GM23338 (cell line): ENCODE measurements around the gene CDKAL1. TPM values are rescaled to one million over a fixed set of nuclear protein-coding genes. Genes with fewer than 3 reads are reported as not detected.

Experiments
- ATAC-seq: fragments of 200-7000 bp; cut with Tn5 transposase; 3 replicates; pipeline ENCODE4 v1.9.1; 2020
- DNase-seq: peaks from one replicate; pipeline ENCODE4 v3.0.0-alpha.2; 2015; ENCODE audit warnings: low spot score
- H2AFZ ChIP-seq: fragments of 200-600 bp; sonication (generic); 2 replicates; pipeline ENCODE4 v1.8.0; 2016; ENCODE audit warnings: antibody characterized with exemption, mild to moderate bottlenecking, moderate library complexity
- H3F3A ChIP-seq: fragments of 200-600 bp; sonication (generic); replicated peaks from 2 replicates; pipeline ENCODE4 v1.8.0; 2017; ENCODE audit warnings: antibody characterized with exemption, mixed run types, low read depth
- H3K27ac ChIP-seq: fragments of 200-600 bp; sonication (generic); 2 replicates; pipeline ENCODE4 v1.6.1; 2016; ENCODE audit warnings: low read depth
- H3K27me3 ChIP-seq: fragments of 200-600 bp; sonication (generic); 2 replicates; pipeline ENCODE4 v1.8.0; 2016; ENCODE audit warnings: mild to moderate bottlenecking, mixed run types, moderate library complexity; ENCODE audit not compliant: insufficient read depth
- H3K36me3 ChIP-seq: fragments of 200-600 bp; sonication (generic); 2 replicates; pipeline ENCODE4 v1.8.0; 2016; ENCODE audit warnings: mild to moderate bottlenecking; ENCODE audit not compliant: insufficient read depth
- H3K4me1 ChIP-seq: fragments of 200-600 bp; sonication (generic); 2 replicates; pipeline ENCODE4 v1.8.0; 2016; ENCODE audit warnings: mild to moderate bottlenecking, moderate library complexity; ENCODE audit not compliant: insufficient read depth
- H3K4me2 ChIP-seq: fragments of 200-600 bp; sonication (generic); 2 replicates; pipeline ENCODE4 v1.7.1; 2017; ENCODE audit warnings: mixed run types
- H3K4me3 ChIP-seq: fragments of 200-600 bp; sonication (generic); 2 replicates; pipeline ENCODE4 v1.6.1; 2016; ENCODE audit warnings: mixed run types
- H3K79me2 ChIP-seq: fragments of 200-600 bp; sonication (generic); replicated peaks from 2 replicates; pipeline ENCODE4 v1.8.0; 2017; ENCODE audit warnings: mild to moderate bottlenecking; ENCODE audit not compliant: insufficient read depth
- H3K9me2 ChIP-seq: fragments of 200-600 bp; sonication (generic); 2 replicates; pipeline ENCODE4 v1.8.0; 2017; ENCODE audit not compliant: insufficient read depth
- H4K20me1 ChIP-seq: fragments of 200-600 bp; sonication (generic); replicated peaks from 2 replicates; pipeline ENCODE4 v1.8.0; 2017; ENCODE audit warnings: mild to moderate bottlenecking; ENCODE audit not compliant: insufficient read depth
- H3K27ac Mint-ChIP-seq: 2 replicates; pipeline ENCODE4 v1.8.0; 2020; ENCODE audit warnings: inconsistent platforms, mild to moderate bottlenecking, moderate library complexity, mixed read lengths
- H3K27me3 Mint-ChIP-seq: 3 replicates; pipeline ENCODE4 v1.8.0; 2022; ENCODE audit warnings: low read depth, mild to moderate bottlenecking, moderate library complexity, mixed read lengths, inconsistent platforms; ENCODE audit not compliant: insufficient read depth, poor library complexity
- H3K36me3 Mint-ChIP-seq: 3 replicates; pipeline ENCODE4 v1.8.0; 2021; ENCODE audit warnings: low read depth, mild to moderate bottlenecking, inconsistent platforms, moderate library complexity, mixed read lengths
- H3K4me1 Mint-ChIP-seq: 3 replicates; pipeline ENCODE4 v1.8.0; 2020; ENCODE audit warnings: mild to moderate bottlenecking, inconsistent platforms, mixed read lengths
- H3K4me3 Mint-ChIP-seq: 3 replicates; pipeline ENCODE4 v1.8.0; 2021; ENCODE audit warnings: moderate library complexity, mild to moderate bottlenecking, inconsistent platforms, mixed read lengths
- H3K9me3 Mint-ChIP-seq: 3 replicates; pipeline ENCODE4 v1.8.0; 2020; ENCODE audit warnings: moderate library complexity, mild to moderate bottlenecking, inconsistent platforms, mixed read lengths
- CREB1 ChIP-seq: fragments of 250-450 bp; sonication (Bioruptor Pico); IDR thresholded peaks from 2 replicates; pipeline ENCODE4 v1.5.0; 2020; ENCODE audit warnings: low read depth, mild to moderate bottlenecking, moderate library complexity
- EZH2 ChIP-seq: fragments of 200-600 bp; sonication (generic); IDR thresholded peaks from one replicate; pipeline ENCODE4 v1.8.0; 2017; ENCODE audit warnings: antibody characterized with exemption, mild to moderate bottlenecking, low read depth; ENCODE audit not compliant: unreplicated experiment
- EZH2phosphoT487 ChIP-seq: fragments of 200-600 bp; sonication (generic); IDR thresholded peaks from one replicate; pipeline ENCODE4 v1.8.1; 2018; ENCODE audit warnings: antibody characterized with exemption; ENCODE audit not compliant: unreplicated experiment
- POLR2AphosphoS5 ChIP-seq: IDR thresholded peaks from 2 replicates; pipeline ENCODE4 v1.6.1; 2016; ENCODE audit warnings: antibody characterized with exemption, low read depth
- polyA plus RNA-seq: library from polyadenylated mRNA; unstranded; fragments of >200 nt; fragmentation: Nextera tagmentation; extraction: Ambion mirVana; gene quantifications from 2 replicates; pipeline ENCODE4 v1.2.1, GENCODE V29; 2016
- total RNA-seq: library from RNA; depleted of rRNA; stranded (reverse); fragments of >200 nt; shearing (Covaris generic); gene quantifications from 2 replicates; pipeline ENCODE4 v1.2.3, GENCODE V29; 2014
- TF ChIP-seq, protein P1 (sequence below): fragments of 250-450 bp; sonication (Bioruptor Pico); IDR thresholded peaks from 2 replicates; pipeline ENCODE4 v1.5.0; 2020; ENCODE audit warnings: mild to moderate bottlenecking, moderate library complexity
- TF ChIP-seq, protein P2 (sequence below): IDR thresholded peaks from 2 replicates; pipeline ENCODE4 v1.6.1; 2016; ENCODE audit warnings: antibody characterized with exemption

The CDKAL1 gene
- total and polyA plus RNA-seq, 2 experiments from 2014 or later: 17.8 to 35.0 TPM

DNA sequence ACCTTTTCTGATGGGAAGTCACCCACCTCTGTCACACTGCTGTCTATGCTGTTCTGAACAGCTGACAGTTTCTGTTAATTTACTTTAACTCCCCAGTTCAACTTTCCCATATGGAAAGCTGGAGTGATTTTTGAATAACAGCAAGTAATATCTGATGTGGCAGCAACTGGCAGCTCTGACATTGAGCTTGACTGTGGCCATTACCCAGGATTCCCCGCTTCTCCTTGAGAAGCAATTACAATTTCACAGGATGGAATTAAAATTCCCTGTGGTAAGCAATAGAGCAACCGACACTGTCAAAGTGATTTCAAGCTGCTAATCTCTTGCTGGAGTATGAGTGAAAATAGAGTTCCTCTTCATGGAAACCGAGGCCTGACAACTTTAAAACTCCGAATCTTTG is 711.2 kb downstream of the CDKAL1 start (continued):
- TF ChIP-seq, protein P1, sequence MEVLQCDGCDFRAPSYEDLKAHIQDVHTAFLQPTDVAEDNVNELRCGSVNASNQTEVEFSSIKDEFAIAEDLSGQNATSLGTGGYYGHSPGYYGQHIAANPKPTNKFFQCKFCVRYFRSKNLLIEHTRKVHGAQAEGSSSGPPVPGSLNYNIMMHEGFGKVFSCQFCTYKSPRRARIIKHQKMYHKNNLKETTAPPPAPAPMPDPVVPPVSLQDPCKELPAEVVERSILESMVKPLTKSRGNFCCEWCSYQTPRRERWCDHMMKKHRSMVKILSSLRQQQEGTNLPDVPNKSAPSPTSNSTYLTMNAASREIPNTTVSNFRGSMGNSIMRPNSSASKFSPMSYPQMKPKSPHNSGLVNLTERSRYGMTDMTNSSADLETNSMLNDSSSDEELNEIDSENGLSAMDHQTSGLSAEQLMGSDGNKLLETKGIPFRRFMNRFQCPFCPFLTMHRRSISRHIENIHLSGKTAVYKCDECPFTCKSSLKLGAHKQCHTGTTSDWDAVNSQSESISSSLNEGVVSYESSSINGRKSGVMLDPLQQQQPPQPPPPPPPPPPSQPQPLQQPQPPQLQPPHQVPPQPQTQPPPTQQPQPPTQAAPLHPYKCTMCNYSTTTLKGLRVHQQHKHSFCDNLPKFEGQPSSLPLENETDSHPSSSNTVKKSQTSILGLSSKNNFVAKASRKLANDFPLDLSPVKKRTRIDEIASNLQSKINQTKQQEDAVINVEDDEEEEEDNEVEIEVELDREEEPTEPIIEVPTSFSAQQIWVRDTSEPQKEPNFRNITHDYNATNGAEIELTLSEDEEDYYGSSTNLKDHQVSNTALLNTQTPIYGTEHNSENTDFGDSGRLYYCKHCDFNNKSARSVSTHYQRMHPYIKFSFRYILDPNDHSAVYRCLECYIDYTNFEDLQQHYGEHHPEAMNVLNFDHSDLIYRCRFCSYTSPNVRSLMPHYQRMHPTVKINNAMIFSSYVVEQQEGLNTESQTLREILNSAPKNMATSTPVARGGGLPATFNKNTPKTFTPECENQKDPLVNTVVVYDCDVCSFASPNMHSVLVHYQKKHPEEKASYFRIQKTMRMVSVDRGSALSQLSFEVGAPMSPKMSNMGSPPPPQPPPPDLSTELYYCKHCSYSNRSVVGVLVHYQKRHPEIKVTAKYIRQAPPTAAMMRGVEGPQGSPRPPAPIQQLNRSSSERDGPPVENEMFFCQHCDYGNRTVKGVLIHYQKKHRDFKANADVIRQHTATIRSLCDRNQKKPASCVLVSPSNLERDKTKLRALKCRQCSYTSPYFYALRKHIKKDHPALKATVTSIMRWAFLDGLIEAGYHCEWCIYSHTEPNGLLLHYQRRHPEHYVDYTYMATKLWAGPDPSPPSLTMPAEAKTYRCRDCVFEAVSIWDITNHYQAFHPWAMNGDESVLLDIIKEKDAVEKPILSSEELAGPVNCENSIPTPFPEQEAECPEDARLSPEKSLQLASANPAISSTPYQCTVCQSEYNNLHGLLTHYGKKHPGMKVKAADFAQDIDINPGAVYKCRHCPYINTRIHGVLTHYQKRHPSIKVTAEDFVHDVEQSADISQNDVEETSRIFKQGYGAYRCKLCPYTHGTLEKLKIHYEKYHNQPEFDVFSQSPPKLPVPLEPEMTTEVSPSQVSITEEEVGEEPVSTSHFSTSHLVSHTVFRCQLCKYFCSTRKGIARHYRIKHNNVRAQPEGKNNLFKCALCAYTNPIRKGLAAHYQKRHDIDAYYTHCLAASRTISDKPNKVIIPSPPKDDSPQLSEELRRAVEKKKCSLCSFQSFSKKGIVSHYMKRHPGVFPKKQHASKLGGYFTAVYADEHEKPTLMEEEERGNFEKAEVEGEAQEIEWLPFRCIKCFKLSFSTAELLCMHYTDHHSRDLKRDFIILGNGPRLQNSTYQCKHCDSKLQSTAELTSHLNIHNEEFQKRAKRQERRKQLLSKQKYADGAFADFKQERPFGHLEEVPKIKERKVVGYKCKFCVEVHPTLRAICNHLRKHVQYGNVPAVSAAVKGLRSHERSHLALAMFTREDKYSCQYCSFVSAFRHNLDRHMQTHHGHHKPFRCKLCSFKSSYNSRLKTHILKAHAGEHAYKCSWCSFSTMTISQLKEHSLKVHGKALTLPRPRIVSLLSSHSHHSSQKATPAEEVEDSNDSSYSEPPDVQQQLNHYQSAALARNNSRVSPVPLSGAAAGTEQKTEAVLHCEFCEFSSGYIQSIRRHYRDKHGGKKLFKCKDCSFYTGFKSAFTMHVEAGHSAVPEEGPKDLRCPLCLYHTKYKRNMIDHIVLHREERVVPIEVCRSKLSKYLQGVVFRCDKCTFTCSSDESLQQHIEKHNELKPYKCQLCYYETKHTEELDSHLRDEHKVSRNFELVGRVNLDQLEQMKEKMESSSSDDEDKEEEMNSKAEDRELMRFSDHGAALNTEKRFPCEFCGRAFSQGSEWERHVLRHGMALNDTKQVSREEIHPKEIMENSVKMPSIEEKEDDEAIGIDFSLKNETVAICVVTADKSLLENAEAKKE (CRISPR knock-in tag): no peak

DNA sequence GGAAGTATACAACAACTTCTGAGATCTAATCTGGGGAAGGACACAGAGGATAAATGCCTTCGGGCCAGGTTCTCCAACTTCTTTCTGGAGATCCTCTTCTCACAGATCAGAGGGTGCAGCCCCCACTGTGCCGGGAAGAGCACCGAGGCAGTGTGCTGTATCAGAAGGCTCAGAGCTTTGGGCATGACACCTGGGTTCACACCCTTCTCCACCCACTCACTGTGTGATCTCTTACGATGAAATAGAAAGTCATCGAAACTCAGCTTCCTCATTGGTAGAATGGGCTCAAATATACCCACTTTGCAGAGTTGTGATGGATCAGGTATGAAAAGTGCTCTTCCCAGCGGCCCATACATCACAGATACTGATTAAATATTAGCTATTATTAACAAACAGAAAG is 711.8 kb downstream of the CDKAL1 start:
- Histone ChIP-seq H3K4me2 (no peak overlapping the region), H3K27ac (no peak overlapping the region), H2AFZ (no peak overlapping the region), H3K9me2 (peaks cover 5% of the 10 kb centered on the region; the same call in 1 of the 2 replicates), H3K27me3 (no peaks in the 10 kb centered on the region), H3K4me3 (no peak overlapping the region), H3K79me2 (no peaks in the 10 kb centered on the region), H3K36me3 (no peaks in the 10 kb centered on the region), H3F3A (no peaks in the 10 kb centered on the region), H3K4me1 (no peaks in the 10 kb centered on the region; the same call in 1 of the 2 replicates), H4K20me1 (no peaks in the 10 kb centered on the region)
- Mint-ChIP-seq H3K36me3 (peaks cover 4% of the 10 kb centered on the region; the same call in 1 of the 3 replicates), H3K27ac (no peak overlapping the region), H3K4me3 (no peak overlapping the region), H3K9me3 (peaks cover 3% of the 10 kb centered on the region; the same call in 1 of the 3 replicates), H3K4me1 (0 out of 3 replicates have a peak, but pooled peaks cover 2% of the 10 kb centered on the region), H3K27me3 (no peaks in the 10 kb centered on the region)
- DNase-seq (no peak), ATAC-seq (no peak)
- TF ChIP-seq EZH2phosphoT487 (no peak), EZH2 (no peak), POLR2AphosphoS5 (no peak), CREB1 (no peak)
- TF ChIP-seq, protein P1 (CRISPR knock-in tag): no peak
- TF ChIP-seq, protein P2, sequence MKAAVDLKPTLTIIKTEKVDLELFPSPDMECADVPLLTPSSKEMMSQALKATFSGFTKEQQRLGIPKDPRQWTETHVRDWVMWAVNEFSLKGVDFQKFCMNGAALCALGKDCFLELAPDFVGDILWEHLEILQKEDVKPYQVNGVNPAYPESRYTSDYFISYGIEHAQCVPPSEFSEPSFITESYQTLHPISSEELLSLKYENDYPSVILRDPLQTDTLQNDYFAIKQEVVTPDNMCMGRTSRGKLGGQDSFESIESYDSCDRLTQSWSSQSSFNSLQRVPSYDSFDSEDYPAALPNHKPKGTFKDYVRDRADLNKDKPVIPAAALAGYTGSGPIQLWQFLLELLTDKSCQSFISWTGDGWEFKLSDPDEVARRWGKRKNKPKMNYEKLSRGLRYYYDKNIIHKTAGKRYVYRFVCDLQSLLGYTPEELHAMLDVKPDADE: no peak
